ENCODE measurements around the gene CYB561A3.

DNA sequence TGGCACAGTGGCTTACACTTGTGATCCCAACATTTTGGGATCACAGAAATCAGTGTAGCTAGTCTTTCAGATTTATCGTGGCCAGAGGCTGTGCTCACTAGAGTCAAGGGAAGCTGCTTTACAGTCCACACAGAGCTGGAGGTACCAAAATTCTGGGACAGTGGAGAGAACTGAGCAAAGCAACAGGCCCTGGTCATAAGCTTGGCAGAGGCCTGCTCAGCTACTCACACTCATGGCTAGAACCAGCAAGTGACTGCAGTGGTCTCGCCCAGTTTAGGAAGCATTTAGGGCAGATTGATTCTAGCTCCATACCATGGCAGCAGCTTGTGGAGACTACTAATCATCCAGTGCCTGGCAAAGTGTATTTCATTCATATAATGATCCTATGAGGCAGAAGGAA is 39.5 kb upstream of the CYB561A3 start:
- TF ChIP-seq ZBTB7A (IDR thresholded peaks at IDR 0.05; ENCODE audit: low read depth) (no peak), NFIC (IDR thresholded peaks at IDR 0.05) (no peak), EGR1 (IDR thresholded peaks at IDR 0.05) (no peak), FOXM1 (IDR thresholded peaks at IDR 0.05; ENCODE audit: borderline replicate concordance, low read depth) (no peak), TAF1 (IDR thresholded peaks at IDR 0.05; ENCODE audit: low read depth) (no peak), RAD21 (IDR thresholded peaks at IDR 0.05; ENCODE audit: low read depth) (no peak), CREB1 (IDR thresholded peaks at IDR 0.05; ENCODE audit: low read depth) (no peak), CEBPB (IDR thresholded peaks at IDR 0.05) (no peak), EP300 (IDR thresholded peaks at IDR 0.05; ENCODE audit: borderline replicate concordance) (no peak)
- TF ChIP-seq, protein P1, sequence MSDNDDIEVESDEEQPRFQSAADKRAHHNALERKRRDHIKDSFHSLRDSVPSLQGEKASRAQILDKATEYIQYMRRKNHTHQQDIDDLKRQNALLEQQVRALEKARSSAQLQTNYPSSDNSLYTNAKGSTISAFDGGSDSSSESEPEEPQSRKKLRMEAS (IDR thresholded peaks at IDR 0.05) = no peak
- TF ChIP-seq, protein P2, sequence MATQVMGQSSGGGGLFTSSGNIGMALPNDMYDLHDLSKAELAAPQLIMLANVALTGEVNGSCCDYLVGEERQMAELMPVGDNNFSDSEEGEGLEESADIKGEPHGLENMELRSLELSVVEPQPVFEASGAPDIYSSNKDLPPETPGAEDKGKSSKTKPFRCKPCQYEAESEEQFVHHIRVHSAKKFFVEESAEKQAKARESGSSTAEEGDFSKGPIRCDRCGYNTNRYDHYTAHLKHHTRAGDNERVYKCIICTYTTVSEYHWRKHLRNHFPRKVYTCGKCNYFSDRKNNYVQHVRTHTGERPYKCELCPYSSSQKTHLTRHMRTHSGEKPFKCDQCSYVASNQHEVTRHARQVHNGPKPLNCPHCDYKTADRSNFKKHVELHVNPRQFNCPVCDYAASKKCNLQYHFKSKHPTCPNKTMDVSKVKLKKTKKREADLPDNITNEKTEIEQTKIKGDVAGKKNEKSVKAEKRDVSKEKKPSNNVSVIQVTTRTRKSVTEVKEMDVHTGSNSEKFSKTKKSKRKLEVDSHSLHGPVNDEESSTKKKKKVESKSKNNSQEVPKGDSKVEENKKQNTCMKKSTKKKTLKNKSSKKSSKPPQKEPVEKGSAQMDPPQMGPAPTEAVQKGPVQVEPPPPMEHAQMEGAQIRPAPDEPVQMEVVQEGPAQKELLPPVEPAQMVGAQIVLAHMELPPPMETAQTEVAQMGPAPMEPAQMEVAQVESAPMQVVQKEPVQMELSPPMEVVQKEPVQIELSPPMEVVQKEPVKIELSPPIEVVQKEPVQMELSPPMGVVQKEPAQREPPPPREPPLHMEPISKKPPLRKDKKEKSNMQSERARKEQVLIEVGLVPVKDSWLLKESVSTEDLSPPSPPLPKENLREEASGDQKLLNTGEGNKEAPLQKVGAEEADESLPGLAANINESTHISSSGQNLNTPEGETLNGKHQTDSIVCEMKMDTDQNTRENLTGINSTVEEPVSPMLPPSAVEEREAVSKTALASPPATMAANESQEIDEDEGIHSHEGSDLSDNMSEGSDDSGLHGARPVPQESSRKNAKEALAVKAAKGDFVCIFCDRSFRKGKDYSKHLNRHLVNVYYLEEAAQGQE (IDR thresholded peaks at IDR 0.05; ENCODE audit: low read depth) = no peak

Measured in Ishikawa (cell line).